ENCODE results near the gene SLC25A43.
"Not testable (repeated sequence)": the region's sequence is repeated elsewhere in the genome, so short reads cannot be mapped to it uniquely, and the experiment has no call there.

The SLC25A43 gene

GRCh38 chrX:119468551-119469312, 69.6 kb downstream of the SLC25A43 start:
- peak; percentile 58 for DNase-seq

- DNase-seq, result no peak
Measured at GRCh38 chrX:119469313-119469635, 70.1 kb downstream of the SLC25A43 start.

GRCh38 chrX:119474615-119475388, 75.7 kb downstream of the SLC25A43 start:
- DNase-seq, result no peak

GRCh38 chrX:119475389-119476101, 76.4 kb downstream of the SLC25A43 start:
- no peak for DNase-seq

GRCh38 chrX:119477812-119478232, 78.7 kb downstream of the SLC25A43 start:
- DNase-seq, result no peak

DNA sequence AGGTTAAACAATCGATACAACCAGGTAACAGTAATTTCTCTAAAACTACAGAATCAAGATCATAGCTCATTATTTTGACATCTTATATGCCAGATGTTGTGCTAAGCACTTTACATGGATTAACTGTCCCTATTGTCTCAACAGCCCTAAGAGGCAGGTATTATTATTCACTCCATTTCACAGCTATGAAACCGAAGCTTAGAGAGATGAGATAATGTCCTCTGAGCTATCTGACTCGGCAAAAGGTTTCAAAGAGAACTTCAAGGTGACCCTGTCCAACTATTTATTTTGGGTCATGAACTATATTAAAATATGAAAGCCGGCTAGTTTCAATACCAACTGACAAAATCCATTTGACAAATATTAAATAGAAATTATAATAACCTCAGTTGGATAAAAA, 79.4 kb downstream of the SLC25A43 start:
- no peak for DNase-seq

- DNase-seq, result no peak
Measured at GRCh38 chrX:119479845-119480244, 80.7 kb downstream of the SLC25A43 start.

DNA sequence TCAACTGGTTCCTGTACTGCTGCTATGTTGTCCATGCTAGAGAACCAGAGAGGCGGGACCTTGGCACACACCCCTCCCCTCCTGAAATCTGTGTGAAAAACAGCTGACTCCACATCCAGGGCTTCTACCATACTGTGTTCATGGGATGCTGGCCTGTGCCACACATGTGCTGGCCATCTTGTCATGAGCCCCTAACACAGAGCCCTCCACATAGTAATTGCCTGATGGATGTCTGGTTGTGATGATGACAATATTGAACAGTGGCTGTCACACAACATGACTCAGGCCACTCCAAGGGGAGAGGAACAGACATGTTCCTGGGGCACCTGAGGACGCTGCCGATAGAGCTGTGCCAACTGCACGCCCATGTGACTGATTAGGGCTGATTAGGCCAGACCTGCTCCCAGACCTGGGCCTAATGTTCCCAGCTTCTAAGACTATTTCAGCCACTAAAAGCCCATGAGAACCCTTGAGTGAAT, 82.2 kb downstream of the SLC25A43 start:
- DNase-seq, result no peak

DNA sequence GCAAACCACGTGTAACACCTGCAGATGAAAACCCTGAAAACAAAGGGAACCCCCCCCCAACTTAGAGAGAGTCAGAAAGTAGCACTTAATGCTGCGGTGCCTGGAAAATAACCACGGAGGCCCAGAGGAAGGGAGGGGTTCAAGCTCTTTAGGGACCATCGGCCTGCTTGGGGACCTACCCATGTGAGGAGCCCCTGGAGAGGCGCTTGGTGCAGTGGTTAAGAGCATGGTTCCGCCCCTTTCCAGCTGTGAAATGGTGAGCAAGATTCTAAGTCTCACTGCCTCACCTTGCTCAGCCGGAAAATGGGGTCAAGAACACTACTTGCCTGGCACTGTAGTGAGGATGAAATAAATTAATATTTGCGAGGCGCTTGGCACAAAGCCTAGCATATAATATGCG, 82.9 kb downstream of the SLC25A43 start:
- no peak for DNase-seq

DNA sequence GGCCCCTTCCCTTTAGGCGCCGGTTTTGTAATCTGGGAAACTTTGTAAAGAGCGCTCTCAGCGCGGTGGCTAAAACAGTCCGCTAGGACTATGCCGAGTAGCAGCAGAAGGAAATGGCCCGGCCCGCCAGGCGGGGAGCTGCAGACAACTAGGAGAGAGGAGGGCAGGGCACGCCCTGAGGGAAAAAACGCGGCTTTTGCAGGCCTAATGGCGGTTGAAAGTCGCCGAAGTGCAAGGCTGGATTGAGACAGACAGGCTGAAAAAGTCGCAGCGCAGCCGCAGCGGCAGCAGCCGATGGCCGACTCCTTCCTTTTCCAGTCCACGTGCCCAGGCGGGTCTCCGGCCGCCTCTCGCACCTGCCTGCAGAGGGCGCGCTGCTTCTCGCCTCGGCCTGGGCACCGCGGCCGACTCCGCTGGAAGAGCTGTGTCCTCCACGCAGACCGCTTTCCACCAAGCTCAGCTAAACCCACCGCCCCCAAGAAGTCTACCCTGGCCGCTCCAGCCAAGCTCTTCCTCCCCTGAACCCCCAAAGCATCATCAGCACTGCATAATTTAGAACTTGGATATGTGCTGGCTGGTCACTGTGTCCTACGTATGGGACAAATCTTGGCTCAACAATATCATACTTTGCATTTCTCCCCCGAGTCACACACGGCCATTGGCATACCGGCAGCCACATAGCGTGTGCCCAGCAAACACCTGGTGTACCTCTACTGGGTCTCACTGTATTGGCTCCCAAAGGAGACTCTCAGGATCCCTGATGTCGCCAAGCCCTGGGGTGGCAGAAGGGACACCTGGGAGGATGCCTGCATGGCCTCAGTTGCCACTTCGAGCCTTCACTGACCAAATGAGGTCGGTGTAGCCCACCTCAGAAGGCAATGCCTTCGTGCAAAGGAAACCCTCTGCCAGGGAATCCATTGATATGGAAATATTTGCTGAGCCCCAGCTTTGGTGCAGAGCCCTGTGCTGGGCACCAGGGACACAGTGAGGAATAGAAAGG, 83.6 kb downstream of the SLC25A43 start:
- DNase-seq, result no peak

DNA sequence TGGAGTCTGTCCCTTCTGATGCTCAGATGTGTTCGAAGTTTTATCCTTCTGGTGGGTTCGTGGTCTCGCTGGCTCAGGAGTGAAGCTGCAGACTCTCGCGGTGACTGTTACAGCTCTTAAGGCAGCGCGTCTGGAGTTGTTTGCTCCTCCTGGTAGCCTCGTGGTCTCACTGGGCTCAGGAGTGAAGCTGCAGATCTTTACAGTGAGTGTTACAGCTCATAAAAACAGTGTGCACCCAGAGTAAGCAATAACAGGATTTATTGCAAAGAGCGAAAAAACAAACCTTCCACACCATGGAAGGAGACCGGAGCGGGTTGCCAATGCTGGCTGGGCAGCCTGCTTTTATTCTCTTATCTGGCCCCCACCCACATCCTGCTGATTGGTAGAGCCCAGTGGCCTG, 87.6 kb downstream of the SLC25A43 start:
- DNase-seq, result no peak

DNA sequence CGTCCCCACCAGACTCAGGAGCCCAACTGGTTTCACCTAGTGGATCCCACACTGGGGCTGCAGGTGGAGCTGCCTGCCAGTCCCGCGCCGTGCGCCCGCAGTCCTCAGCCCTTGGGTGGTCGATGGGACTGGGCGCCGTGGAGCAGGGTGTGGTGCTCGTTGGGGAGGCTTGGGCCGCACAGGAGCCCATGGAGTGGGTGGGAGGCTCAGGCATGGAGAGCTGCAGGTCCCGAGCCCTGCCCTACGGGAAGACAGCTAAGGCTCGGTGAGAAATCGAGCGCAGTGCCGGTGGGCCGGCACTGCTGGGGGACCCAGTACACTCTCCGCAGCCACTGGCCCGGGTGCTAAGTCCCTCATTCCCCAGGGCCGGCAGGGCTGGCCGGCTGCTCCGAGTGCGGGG, 88.6 kb downstream of the SLC25A43 start:
- DNase-seq, result not testable (repeated sequence)

- DNase-seq, result no peak
Measured at GRCh38 chrX:119488749-119489148, 89.6 kb downstream of the SLC25A43 start.

DNA sequence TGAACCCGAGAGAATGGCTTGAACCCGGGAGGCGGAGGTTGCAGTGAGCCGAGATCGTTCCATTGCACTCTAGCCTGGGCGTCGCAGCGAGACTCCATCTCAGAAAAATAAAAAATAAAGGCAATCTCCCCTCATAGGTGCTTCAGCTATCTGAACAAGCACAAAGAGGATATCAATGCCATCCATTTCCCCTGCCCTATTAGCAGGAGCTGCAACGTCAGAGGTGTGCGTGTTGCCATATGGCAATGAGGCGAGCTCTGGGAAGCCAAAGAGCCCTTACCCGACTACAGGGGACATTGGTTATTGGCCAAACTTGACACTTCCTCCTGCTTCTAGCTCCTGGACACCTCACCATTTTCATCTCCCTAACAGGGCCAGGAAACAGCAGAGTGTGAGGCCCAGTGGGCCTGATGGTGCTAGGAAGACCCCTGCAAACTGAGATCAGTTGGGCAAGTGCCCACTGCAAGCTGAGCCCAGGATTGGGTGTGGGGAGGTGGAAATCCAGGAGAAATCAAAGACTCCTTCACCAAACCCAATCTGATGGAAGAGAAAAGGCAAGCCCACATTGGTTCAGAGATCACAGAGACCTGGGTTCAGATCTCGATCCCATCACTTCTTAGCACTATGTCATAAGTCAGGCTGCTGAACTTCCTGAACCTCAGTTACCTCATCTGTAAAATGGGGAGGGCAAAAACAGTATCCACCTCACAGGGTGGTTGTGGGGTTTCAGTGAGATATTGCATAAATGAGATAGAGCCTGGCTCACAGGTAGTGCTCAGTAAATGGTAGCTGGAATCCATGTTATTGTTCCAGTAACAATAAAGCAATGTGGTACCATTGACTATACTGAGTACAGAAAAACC, 90.3 kb downstream of the SLC25A43 start:
- no peak for DNase-seq

DNA sequence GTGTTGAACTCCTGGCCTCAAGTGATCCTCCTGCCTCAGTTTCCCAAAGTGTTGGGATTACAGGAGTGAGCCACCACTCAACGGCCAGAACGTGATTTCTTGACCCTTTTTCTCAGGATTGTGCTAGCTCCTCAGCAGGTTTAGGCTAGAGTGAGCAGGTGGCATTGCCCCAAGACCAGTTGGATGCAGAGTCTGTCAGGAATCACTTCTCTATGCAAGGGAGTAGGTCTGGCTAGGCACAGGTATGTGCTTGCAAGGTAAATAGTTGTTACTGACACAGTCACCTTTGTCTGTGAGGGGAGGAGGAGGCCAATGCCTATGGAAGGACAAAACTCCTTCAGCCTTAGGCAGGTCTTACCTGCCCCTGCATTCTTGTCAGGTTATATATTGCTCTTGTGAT, 93.3 kb downstream of the SLC25A43 start:
- no peak for DNase-seq

GRCh38 chrX:119493851-119494495, 94.8 kb downstream of the SLC25A43 start:
- DNase-seq, result not testable (repeated sequence)

- no peak for DNase-seq
Measured at GRCh38 chrX:119495734-119496726, 96.9 kb downstream of the SLC25A43 start.

GRCh38 chrX:119497185-119497584, 98.0 kb downstream of the SLC25A43 start:
- DNase-seq, result no peak

GRCh38 chrX:119500061-119500800, 101.1 kb downstream of the SLC25A43 start:
- no peak for DNase-seq

Measured in amniotic stem cell (primary cell).